ENCODE results near the gene SMC4.

SMC4 gene

GRCh38 chr3:160390565-160391138 is 8.8 kb upstream of the SMC4 start:
- in situ Hi-C loops (cut with HindIII; ENCODE audit: low pct_ligation_motif_present, low sequenced_read_pairs), result no loop called here
- Histone ChIP-seq H3K27me3 (replicated peaks) (no peaks in the 10 kb centered on the region), H3K36me3 (replicated peaks) (no peaks in the 10 kb centered on the region), H3K27ac (no peak overlapping the region), H3K4me3 (ENCODE audit: low read depth, low read length) (no peak overlapping the region)
- no peak for DNase-seq
- TF ChIP-seq, protein P1, sequence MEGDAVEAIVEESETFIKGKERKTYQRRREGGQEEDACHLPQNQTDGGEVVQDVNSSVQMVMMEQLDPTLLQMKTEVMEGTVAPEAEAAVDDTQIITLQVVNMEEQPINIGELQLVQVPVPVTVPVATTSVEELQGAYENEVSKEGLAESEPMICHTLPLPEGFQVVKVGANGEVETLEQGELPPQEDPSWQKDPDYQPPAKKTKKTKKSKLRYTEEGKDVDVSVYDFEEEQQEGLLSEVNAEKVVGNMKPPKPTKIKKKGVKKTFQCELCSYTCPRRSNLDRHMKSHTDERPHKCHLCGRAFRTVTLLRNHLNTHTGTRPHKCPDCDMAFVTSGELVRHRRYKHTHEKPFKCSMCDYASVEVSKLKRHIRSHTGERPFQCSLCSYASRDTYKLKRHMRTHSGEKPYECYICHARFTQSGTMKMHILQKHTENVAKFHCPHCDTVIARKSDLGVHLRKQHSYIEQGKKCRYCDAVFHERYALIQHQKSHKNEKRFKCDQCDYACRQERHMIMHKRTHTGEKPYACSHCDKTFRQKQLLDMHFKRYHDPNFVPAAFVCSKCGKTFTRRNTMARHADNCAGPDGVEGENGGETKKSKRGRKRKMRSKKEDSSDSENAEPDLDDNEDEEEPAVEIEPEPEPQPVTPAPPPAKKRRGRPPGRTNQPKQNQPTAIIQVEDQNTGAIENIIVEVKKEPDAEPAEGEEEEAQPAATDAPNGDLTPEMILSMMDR (IDR thresholded peaks at IDR 0.05; ENCODE audit: low read depth, low read length, missing control alignments), result no peak

- no peaks in the 10 kb centered on the region for H3K27me3 ChIP-seq (replicated peaks)
- in situ Hi-C loops (cut with HindIII; ENCODE audit: low pct_ligation_motif_present, low sequenced_read_pairs), result no loop called here
- no peak overlapping the region for H3K27ac ChIP-seq
- no peak overlapping the region for H3K4me3 ChIP-seq (ENCODE audit: low read depth, low read length)
- DNase-seq, result no peak
- TF ChIP-seq, protein P1 (IDR thresholded peaks at IDR 0.05; ENCODE audit: low read depth, low read length, missing control alignments), result no peak
- no peaks in the 10 kb centered on the region for H3K36me3 ChIP-seq (replicated peaks)
These were observed 6.7 kb upstream of the SMC4 start for GRCh38 chr3:160392798-160393197.

DNA sequence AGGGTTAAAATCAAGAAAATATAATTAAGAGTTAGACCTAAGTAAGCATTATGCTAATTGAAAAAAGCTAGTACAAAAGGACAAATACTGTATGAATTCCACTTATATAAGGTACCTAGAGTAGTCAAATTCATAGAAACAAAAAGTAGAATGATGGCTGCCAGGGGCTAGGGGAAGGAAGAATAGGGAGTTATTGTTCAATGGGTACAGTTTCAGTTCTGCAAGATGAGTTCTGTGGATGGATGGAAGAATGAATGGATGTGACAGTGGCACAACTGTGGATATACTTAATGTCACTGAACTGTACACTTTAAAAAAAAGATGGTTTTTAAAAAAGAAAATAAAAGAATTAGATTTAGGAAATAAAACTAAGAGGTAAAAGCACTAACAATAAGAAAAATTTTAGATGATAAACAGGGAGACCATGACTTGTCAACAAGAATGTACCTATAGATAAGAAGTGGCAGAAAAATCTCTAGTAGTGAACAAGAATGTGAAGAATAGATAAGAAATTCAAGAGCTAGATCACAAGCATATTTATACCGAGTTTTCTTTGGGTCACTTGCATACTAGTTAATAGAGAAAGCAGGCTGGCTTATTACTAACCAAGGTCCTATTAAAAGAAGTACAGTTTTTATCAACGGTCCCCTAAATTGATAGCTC is 6.0 kb upstream of the SMC4 start:
- TF ChIP-seq, protein P1 (IDR thresholded peaks at IDR 0.05; ENCODE audit: low read depth, low read length, missing control alignments), result no peak
- Histone ChIP-seq H3K27ac (no peak overlapping the region), H3K36me3 (replicated peaks) (no peaks in the 10 kb centered on the region), H3K4me3 (ENCODE audit: low read depth, low read length) (no peak overlapping the region), H3K27me3 (replicated peaks) (no peaks in the 10 kb centered on the region)
- no peak for DNase-seq
- in situ Hi-C loops (cut with HindIII; ENCODE audit: low pct_ligation_motif_present, low sequenced_read_pairs), result no loop called here

GRCh38 chr3:160394009-160394392 is 5.4 kb upstream of the SMC4 start:
- TF ChIP-seq, protein P1 (IDR thresholded peaks at IDR 0.05; ENCODE audit: low read depth, low read length, missing control alignments), result no peak
- no peaks in the 10 kb centered on the region for H3K27me3 ChIP-seq (replicated peaks)
- H3K27ac ChIP-seq, result no peak overlapping the region
- DNase-seq, result no peak
- no peaks in the 10 kb centered on the region for H3K36me3 ChIP-seq (replicated peaks)
- in situ Hi-C loops (cut with HindIII; ENCODE audit: low pct_ligation_motif_present, low sequenced_read_pairs), result no loop called here
- no peak overlapping the region for H3K4me3 ChIP-seq (ENCODE audit: low read depth, low read length)

- in situ Hi-C loops (cut with HindIII; ENCODE audit: low pct_ligation_motif_present, low sequenced_read_pairs), result no loop called here
- H3K36me3 ChIP-seq (replicated peaks), result no peaks in the 10 kb centered on the region
- H3K27ac ChIP-seq, result no peak overlapping the region
- TF ChIP-seq, protein P1 (IDR thresholded peaks at IDR 0.05; ENCODE audit: low read depth, low read length, missing control alignments), result no peak
- H3K27me3 ChIP-seq (replicated peaks), result no peaks in the 10 kb centered on the region
- H3K4me3 ChIP-seq (ENCODE audit: low read depth, low read length), result no peak overlapping the region
- DNase-seq, result peak; percentile 16
These were observed 4.2 kb upstream of the SMC4 start for GRCh38 chr3:160395297-160395696.

DNA sequence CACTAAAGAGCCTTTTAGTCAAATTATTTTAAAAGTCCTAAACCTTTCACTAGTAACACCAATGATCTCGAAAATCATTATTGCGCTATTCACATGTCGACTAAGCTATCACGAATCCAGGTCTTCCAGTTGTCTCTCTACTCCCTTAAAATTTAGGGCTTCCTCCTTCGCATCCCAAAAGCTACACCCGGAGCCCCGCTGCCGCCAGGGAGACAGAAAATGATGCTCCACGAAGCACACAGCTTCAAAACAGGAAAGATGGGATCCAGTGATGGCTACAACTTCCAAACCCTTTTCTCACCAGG is 678 bp upstream of the SMC4 start:
- no peak for DNase-seq
- no peaks in the 10 kb centered on the region for H3K27me3 ChIP-seq (replicated peaks)
- H3K36me3 ChIP-seq (replicated peaks), result no peaks in the 10 kb centered on the region
- peak overlapping the region; percentile 88 for H3K4me3 ChIP-seq (ENCODE audit: low read depth, low read length)
- TF ChIP-seq, protein P1 (IDR thresholded peaks at IDR 0.05; ENCODE audit: low read depth, low read length, missing control alignments), result peak; percentile 26
- in situ Hi-C loops (cut with HindIII; ENCODE audit: low pct_ligation_motif_present, low sequenced_read_pairs), result no loop called here
- H3K27ac ChIP-seq, result peak overlapping the region; percentile 82
